ENCODE measurements around the gene NEURL1B. TPM values are rescaled to one million over a fixed set of nuclear protein-coding genes. Genes with fewer than 3 reads are reported as not detected.
"Not testable (repeated sequence)": the region's sequence is repeated elsewhere in the genome, so short reads cannot be mapped to it uniquely, and the experiment has no call there.

Gene NEURL1B
- 0.11 and 0.32 TPM in 2 replicates for total RNA-seq (2014; rRNA removed; shearing (Covaris generic))
- polyA plus RNA-seq (2015; cell fraction: cytosol; rRNA removed) = 0.55 and 0.89 TPM in 2 replicates
- 0.58 and 0.81 TPM in 2 replicates for polyA plus RNA-seq (2015; cell fraction: nucleus; rRNA removed)

- in situ Hi-C loops (cut with HindIII; ENCODE audit: low pct_unique_long_range_greater_than_20kb, low sequenced_read_pairs) = no loop called here
- peak; percentile 46 for DNase-seq (ENCODE audit: low read depth, low spot score)
Observed at GRCh38 chr5:172640822-172641358, at the start of gene NEURL1B. NEURL1B (plus strand) TSS chr5:172641263; CDS start chr5:172641407, 144 bp downstream.

GRCh38 chr5:172591636-172592035 lies 49.4 kb upstream of the NEURL1B start:
- DNase-seq (ENCODE audit: low read depth, low spot score) = no peak
- in situ Hi-C loops (cut with HindIII; ENCODE audit: low pct_unique_long_range_greater_than_20kb, low sequenced_read_pairs) = no loop called here

- in situ Hi-C loops (cut with HindIII; ENCODE audit: low pct_unique_long_range_greater_than_20kb, low sequenced_read_pairs) = no loop called here
Observed at GRCh38 chr5:172592881-172593280, 48.2 kb upstream of the NEURL1B start.

GRCh38 chr5:172593306-172593705 lies 47.8 kb upstream of the NEURL1B start:
- in situ Hi-C loops (cut with HindIII; ENCODE audit: low pct_unique_long_range_greater_than_20kb, low sequenced_read_pairs) = no loop called here
- no peak for DNase-seq (ENCODE audit: low read depth, low spot score)

More at GRCh38 chr5:172592881-172593280, 48.2 kb upstream of the NEURL1B start:
- DNase-seq (ENCODE audit: low read depth, low spot score) = no peak

GRCh38 chr5:172593721-172594235 lies 47.3 kb upstream of the NEURL1B start:
- in situ Hi-C loops (cut with HindIII; ENCODE audit: low pct_unique_long_range_greater_than_20kb, low sequenced_read_pairs) = no loop called here
- no peak for DNase-seq (ENCODE audit: low read depth, low spot score)

GRCh38 chr5:172594431-172594830 lies 46.6 kb upstream of the NEURL1B start:
- DNase-seq (ENCODE audit: low read depth, low spot score) = no peak
- in situ Hi-C loops (cut with HindIII; ENCODE audit: low pct_unique_long_range_greater_than_20kb, low sequenced_read_pairs) = no loop called here

GRCh38 chr5:172594867-172595466 lies 46.1 kb upstream of the NEURL1B start:
- no peak for DNase-seq (ENCODE audit: low read depth, low spot score)
- in situ Hi-C loops (cut with HindIII; ENCODE audit: low pct_unique_long_range_greater_than_20kb, low sequenced_read_pairs) = no loop called here

- DNase-seq (ENCODE audit: low read depth, low spot score) = no peak
- in situ Hi-C loops (cut with HindIII; ENCODE audit: low pct_unique_long_range_greater_than_20kb, low sequenced_read_pairs) = no loop called here
Observed at GRCh38 chr5:172595596-172596455, 45.2 kb upstream of the NEURL1B start.

GRCh38 chr5:172596638-172597231 lies 44.3 kb upstream of the NEURL1B start:
- DNase-seq (ENCODE audit: low read depth, low spot score) = no peak
- in situ Hi-C loops (cut with HindIII; ENCODE audit: low pct_unique_long_range_greater_than_20kb, low sequenced_read_pairs) = no loop called here

- no peak for DNase-seq (ENCODE audit: low read depth, low spot score)
- in situ Hi-C loops (cut with HindIII; ENCODE audit: low pct_unique_long_range_greater_than_20kb, low sequenced_read_pairs) = no loop called here
Observed at GRCh38 chr5:172597755-172598155, 43.3 kb upstream of the NEURL1B start.

- in situ Hi-C loops (cut with HindIII; ENCODE audit: low pct_unique_long_range_greater_than_20kb, low sequenced_read_pairs) = no loop called here
- no peak for DNase-seq (ENCODE audit: low read depth, low spot score)
Observed at GRCh38 chr5:172598251-172599203, 42.5 kb upstream of the NEURL1B start.

GRCh38 chr5:172599204-172599567 lies 41.9 kb upstream of the NEURL1B start:
- in situ Hi-C loops (cut with HindIII; ENCODE audit: low pct_unique_long_range_greater_than_20kb, low sequenced_read_pairs) = no loop called here
- DNase-seq (ENCODE audit: low read depth, low spot score) = no peak

- in situ Hi-C loops (cut with HindIII; ENCODE audit: low pct_unique_long_range_greater_than_20kb, low sequenced_read_pairs) = no loop called here
Observed at GRCh38 chr5:172600571-172600970, 40.5 kb upstream of the NEURL1B start.

GRCh38 chr5:172601576-172601975 lies 39.5 kb upstream of the NEURL1B start:
- DNase-seq (ENCODE audit: low read depth, low spot score); in situ Hi-C loops (cut with HindIII; ENCODE audit: low pct_unique_long_range_greater_than_20kb, low sequenced_read_pairs): not testable (repeated sequence)

More at GRCh38 chr5:172600571-172600970, 40.5 kb upstream of the NEURL1B start:
- no peak for DNase-seq (ENCODE audit: low read depth, low spot score)

- DNase-seq (ENCODE audit: low read depth, low spot score) = no peak
- in situ Hi-C loops (cut with HindIII; ENCODE audit: low pct_unique_long_range_greater_than_20kb, low sequenced_read_pairs) = no loop called here
Observed at GRCh38 chr5:172602783-172603231, 38.3 kb upstream of the NEURL1B start.

- in situ Hi-C loops (cut with HindIII; ENCODE audit: low pct_unique_long_range_greater_than_20kb, low sequenced_read_pairs) = no loop called here
- no peak for DNase-seq (ENCODE audit: low read depth, low spot score)
Observed at GRCh38 chr5:172603251-172603806, 37.7 kb upstream of the NEURL1B start.
